GM12892 (cell line): ENCODE data around the gene ZFHX2.

ENCODE experiments used
- POLR2AphosphoS5 ChIP-seq: IDR thresholded peaks from 2 replicates; pipeline ENCODE4 v1.6.1; 2011; ENCODE audit warnings: low read depth, low read length, control low read depth
- TAF1 ChIP-seq: IDR thresholded peaks from 2 replicates; pipeline ENCODE4 v1.6.1; 2011; ENCODE audit warnings: low read depth, mild to moderate bottlenecking, control low read depth, low read length, borderline replicate concordance

GRCh38 chr14:23517650-23518326 lies 33.8 kb downstream of the ZFHX2 start:
- no peak for TF ChIP-seq POLR2AphosphoS5
- no peak for TF ChIP-seq TAF1
